ENCODE data around the gene TMEM119. TPM values are rescaled to one million over a fixed set of nuclear protein-coding genes. Genes with fewer than 3 reads are reported as not detected.

TMEM119 gene
- total RNA-seq, 1 experiment from 2014 or later: not detected

- Histone ChIP-seq H3K79me2 (ENCODE audit: low read length) (no peaks in the 10 kb centered on the region), H3K4me1 (ENCODE audit: low read length) (no peaks in the 10 kb centered on the region), H4K20me1 (ENCODE audit: insufficient read depth, low read depth, low read length) (no peaks in the 10 kb centered on the region), H3K27ac (ENCODE audit: low read length) (no peak overlapping the region), H3K4me3 (ENCODE audit: low read length) (no peak overlapping the region), H3K9me2 (replicated peaks; ENCODE audit: insufficient read depth, low read length) (no peaks in the 10 kb centered on the region), H3K9ac (ENCODE audit: low read length) (no peak overlapping the region), H3K9me3 (ENCODE audit: low read length) (no peaks in the 10 kb centered on the region), H2AFZ (ENCODE audit: low read length) (no peak overlapping the region), H3K27me3 (ENCODE audit: low read length) (no peaks in the 10 kb centered on the region; the same call in 1 of the 2 replicates), H3K4me2 (ENCODE audit: low read depth, low read length, poor library complexity, severe bottlenecking) (no peak overlapping the region), H3K36me3 (ENCODE audit: insufficient read depth, low read length) (no peaks in the 10 kb centered on the region)
- no peak for DNase-seq
Observed at GRCh38 chr12:108608616-108609015, 10.7 kb upstream of the TMEM119 start.

GRCh38 chr12:108607981-108608600 is 10.2 kb upstream of the TMEM119 start:
- no peaks in the 10 kb centered on the region for H3K4me1 ChIP-seq (ENCODE audit: low read length)
- DNase-seq: no peak
- H3K27me3 ChIP-seq (ENCODE audit: low read length): no peaks in the 10 kb centered on the region; the same call in 1 of the 2 replicates
- no peaks in the 10 kb centered on the region for H3K9me3 ChIP-seq (ENCODE audit: low read length)
- no peak overlapping the region for H3K4me3 ChIP-seq (ENCODE audit: low read length)
- no peaks in the 10 kb centered on the region for H3K79me2 ChIP-seq (ENCODE audit: low read length)
- no peak overlapping the region for H2AFZ ChIP-seq (ENCODE audit: low read length)
- no peak overlapping the region for H3K27ac ChIP-seq (ENCODE audit: low read length)
- H3K9me2 ChIP-seq (replicated peaks; ENCODE audit: insufficient read depth, low read length): no peaks in the 10 kb centered on the region
- H3K9ac ChIP-seq (ENCODE audit: low read length): no peak overlapping the region
- H3K36me3 ChIP-seq (ENCODE audit: insufficient read depth, low read length): no peaks in the 10 kb centered on the region
- H3K4me2 ChIP-seq (ENCODE audit: low read depth, low read length, poor library complexity, severe bottlenecking): no peak overlapping the region
- H4K20me1 ChIP-seq (ENCODE audit: insufficient read depth, low read depth, low read length): no peaks in the 10 kb centered on the region

GRCh38 chr12:108606492-108606891 is 8.6 kb upstream of the TMEM119 start:
- no peak overlapping the region for H2AFZ ChIP-seq (ENCODE audit: low read length)
- DNase-seq: no peak
- no peak overlapping the region for H3K9ac ChIP-seq (ENCODE audit: low read length)
- H4K20me1 ChIP-seq (ENCODE audit: insufficient read depth, low read depth, low read length): no peaks in the 10 kb centered on the region
- no peaks in the 10 kb centered on the region for H3K36me3 ChIP-seq (ENCODE audit: insufficient read depth, low read length)
- H3K27ac ChIP-seq (ENCODE audit: low read length): no peak overlapping the region
- H3K79me2 ChIP-seq (ENCODE audit: low read length): no peaks in the 10 kb centered on the region
- no peaks in the 10 kb centered on the region for H3K4me1 ChIP-seq (ENCODE audit: low read length)
- no peaks in the 10 kb centered on the region for H3K9me3 ChIP-seq (ENCODE audit: low read length)
- no peak overlapping the region for H3K4me3 ChIP-seq (ENCODE audit: low read length)
- H3K9me2 ChIP-seq (replicated peaks; ENCODE audit: insufficient read depth, low read length): no peaks in the 10 kb centered on the region
- H3K27me3 ChIP-seq (ENCODE audit: low read length): no peaks in the 10 kb centered on the region
- no peak overlapping the region for H3K4me2 ChIP-seq (ENCODE audit: low read depth, low read length, poor library complexity, severe bottlenecking)

GRCh38 chr12:108605690-108606406 is 8.0 kb upstream of the TMEM119 start:
- no peak overlapping the region for H3K9ac ChIP-seq (ENCODE audit: low read length)
- no peaks in the 10 kb centered on the region for H3K79me2 ChIP-seq (ENCODE audit: low read length)
- no peak overlapping the region for H3K27ac ChIP-seq (ENCODE audit: low read length)
- H3K9me3 ChIP-seq (ENCODE audit: low read length): no peaks in the 10 kb centered on the region
- no peaks in the 10 kb centered on the region for H3K36me3 ChIP-seq (ENCODE audit: insufficient read depth, low read length)
- no peaks in the 10 kb centered on the region for H3K27me3 ChIP-seq (ENCODE audit: low read length)
- H4K20me1 ChIP-seq (ENCODE audit: insufficient read depth, low read depth, low read length): no peaks in the 10 kb centered on the region
- H2AFZ ChIP-seq (ENCODE audit: low read length): no peak overlapping the region
- H3K4me1 ChIP-seq (ENCODE audit: low read length): no peaks in the 10 kb centered on the region
- no peak overlapping the region for H3K4me2 ChIP-seq (ENCODE audit: low read depth, low read length, poor library complexity, severe bottlenecking)
- no peaks in the 10 kb centered on the region for H3K9me2 ChIP-seq (replicated peaks; ENCODE audit: insufficient read depth, low read length)
- H3K4me3 ChIP-seq (ENCODE audit: low read length): no peak overlapping the region
- DNase-seq: no peak

- Histone ChIP-seq H3K36me3 (ENCODE audit: insufficient read depth, low read length) (no peaks in the 10 kb centered on the region), H4K20me1 (ENCODE audit: insufficient read depth, low read depth, low read length) (no peaks in the 10 kb centered on the region), H2AFZ (ENCODE audit: low read length) (no peak overlapping the region), H3K4me2 (ENCODE audit: low read depth, low read length, poor library complexity, severe bottlenecking) (no peak overlapping the region), H3K9me3 (ENCODE audit: low read length) (no peaks in the 10 kb centered on the region), H3K27ac (ENCODE audit: low read length) (no peak overlapping the region), H3K9me2 (replicated peaks; ENCODE audit: insufficient read depth, low read length) (no peaks in the 10 kb centered on the region), H3K4me1 (ENCODE audit: low read length) (no peaks in the 10 kb centered on the region), H3K4me3 (ENCODE audit: low read length) (no peak overlapping the region), H3K79me2 (ENCODE audit: low read length) (no peaks in the 10 kb centered on the region), H3K27me3 (ENCODE audit: low read length) (no peaks in the 10 kb centered on the region), H3K9ac (ENCODE audit: low read length) (no peak overlapping the region)
- DNase-seq: no peak
Observed at GRCh38 chr12:108605000-108605689, 7.3 kb upstream of the TMEM119 start.

GRCh38 chr12:108604208-108604941 is 6.5 kb upstream of the TMEM119 start:
- no peaks in the 10 kb centered on the region for H3K27me3 ChIP-seq (ENCODE audit: low read length)
- H3K9ac ChIP-seq (ENCODE audit: low read length): no peak overlapping the region
- no peaks in the 10 kb centered on the region for H4K20me1 ChIP-seq (ENCODE audit: insufficient read depth, low read depth, low read length)
- no peak overlapping the region for H3K27ac ChIP-seq (ENCODE audit: low read length)
- H3K4me2 ChIP-seq (ENCODE audit: low read depth, low read length, poor library complexity, severe bottlenecking): no peak overlapping the region
- no peaks in the 10 kb centered on the region for H3K9me3 ChIP-seq (ENCODE audit: low read length)
- DNase-seq: no peak
- H3K79me2 ChIP-seq (ENCODE audit: low read length): no peaks in the 10 kb centered on the region
- no peaks in the 10 kb centered on the region for H3K9me2 ChIP-seq (replicated peaks; ENCODE audit: insufficient read depth, low read length)
- H3K36me3 ChIP-seq (ENCODE audit: insufficient read depth, low read length): no peaks in the 10 kb centered on the region
- H3K4me1 ChIP-seq (ENCODE audit: low read length): no peaks in the 10 kb centered on the region
- no peak overlapping the region for H2AFZ ChIP-seq (ENCODE audit: low read length)
- H3K4me3 ChIP-seq (ENCODE audit: low read length): no peak overlapping the region

GRCh38 chr12:108603743-108604142 is 5.9 kb upstream of the TMEM119 start:
- Histone ChIP-seq H3K79me2 (ENCODE audit: low read length) (no peaks in the 10 kb centered on the region), H3K9me3 (ENCODE audit: low read length) (no peaks in the 10 kb centered on the region), H3K27me3 (ENCODE audit: low read length) (no peaks in the 10 kb centered on the region), H3K4me2 (ENCODE audit: low read depth, low read length, poor library complexity, severe bottlenecking) (no peak overlapping the region), H3K36me3 (ENCODE audit: insufficient read depth, low read length) (no peaks in the 10 kb centered on the region), H2AFZ (ENCODE audit: low read length) (no peak overlapping the region), H3K27ac (ENCODE audit: low read length) (no peak overlapping the region), H3K4me1 (ENCODE audit: low read length) (no peaks in the 10 kb centered on the region), H4K20me1 (ENCODE audit: insufficient read depth, low read depth, low read length) (no peaks in the 10 kb centered on the region), H3K4me3 (ENCODE audit: low read length) (no peak overlapping the region), H3K9me2 (replicated peaks; ENCODE audit: insufficient read depth, low read length) (no peaks in the 10 kb centered on the region), H3K9ac (ENCODE audit: low read length) (no peak overlapping the region)
- DNase-seq: no peak

Data from Karpas-422 (cell line).